ENCODE results near the gene PLXNC1.

The PLXNC1 gene

GRCh38 chr12:94200069-94200468 lies 51.7 kb downstream of the PLXNC1 start:
- in situ Hi-C loops (cut with HindIII; ENCODE audit: low sequenced_read_pairs) = no loop called here

- in situ Hi-C loops (cut with HindIII; ENCODE audit: low sequenced_read_pairs) = no loop called here
These were observed 52.3 kb downstream of the PLXNC1 start for GRCh38 chr12:94200695-94201094.

GRCh38 chr12:94202245-94203180 lies 54.1 kb downstream of the PLXNC1 start:
- in situ Hi-C loops (cut with HindIII; ENCODE audit: low sequenced_read_pairs) = no loop called here

GRCh38 chr12:94203181-94203546 lies 54.8 kb downstream of the PLXNC1 start:
- in situ Hi-C loops (cut with HindIII; ENCODE audit: low sequenced_read_pairs) = no loop called here

- in situ Hi-C loops (cut with HindIII; ENCODE audit: low sequenced_read_pairs) = no loop called here
These were observed 55.4 kb downstream of the PLXNC1 start for GRCh38 chr12:94203796-94204195.

- in situ Hi-C loops (cut with HindIII; ENCODE audit: low sequenced_read_pairs) = no loop called here
These were observed 56.3 kb downstream of the PLXNC1 start for GRCh38 chr12:94204499-94205247.

GRCh38 chr12:94205822-94206221 lies 57.4 kb downstream of the PLXNC1 start:
- in situ Hi-C loops (cut with HindIII; ENCODE audit: low sequenced_read_pairs) = no loop called here

GRCh38 chr12:94206886-94207285 lies 58.5 kb downstream of the PLXNC1 start:
- in situ Hi-C loops (cut with HindIII; ENCODE audit: low sequenced_read_pairs) = no loop called here

- in situ Hi-C loops (cut with HindIII; ENCODE audit: low sequenced_read_pairs) = no loop called here
These were observed 59.1 kb downstream of the PLXNC1 start for GRCh38 chr12:94207467-94207848.

GRCh38 chr12:94207849-94208621 lies 59.7 kb downstream of the PLXNC1 start:
- in situ Hi-C loops (cut with HindIII; ENCODE audit: low sequenced_read_pairs) = no loop called here

- in situ Hi-C loops (cut with HindIII; ENCODE audit: low sequenced_read_pairs) = no loop called here
These were observed 60.2 kb downstream of the PLXNC1 start for GRCh38 chr12:94208622-94208966.

- in situ Hi-C loops (cut with HindIII; ENCODE audit: low sequenced_read_pairs) = no loop called here
These were observed 60.9 kb downstream of the PLXNC1 start for GRCh38 chr12:94209240-94209639.

- in situ Hi-C loops (cut with HindIII; ENCODE audit: low sequenced_read_pairs) = no loop called here
These were observed 62.6 kb downstream of the PLXNC1 start for GRCh38 chr12:94211021-94211420.

GRCh38 chr12:94218233-94218632 lies 69.9 kb downstream of the PLXNC1 start:
- in situ Hi-C loops (cut with HindIII; ENCODE audit: low sequenced_read_pairs) = no loop called here

GRCh38 chr12:94219622-94220302 lies 71.4 kb downstream of the PLXNC1 start:
- in situ Hi-C loops (cut with HindIII; ENCODE audit: low sequenced_read_pairs) = no loop called here

GRCh38 chr12:94220804-94221203 lies 72.4 kb downstream of the PLXNC1 start:
- in situ Hi-C loops (cut with HindIII; ENCODE audit: low sequenced_read_pairs) = no loop called here

- in situ Hi-C loops (cut with HindIII; ENCODE audit: low sequenced_read_pairs) = no loop called here
These were observed 74.1 kb downstream of the PLXNC1 start for GRCh38 chr12:94222351-94223084.

- in situ Hi-C loops (cut with HindIII; ENCODE audit: low sequenced_read_pairs) = no loop called here
These were observed 75.5 kb downstream of the PLXNC1 start for GRCh38 chr12:94223842-94224241.

GRCh38 chr12:94225506-94225905 lies 77.1 kb downstream of the PLXNC1 start:
- in situ Hi-C loops (cut with HindIII; ENCODE audit: low sequenced_read_pairs) = no loop called here

GRCh38 chr12:94225947-94226630 lies 77.7 kb downstream of the PLXNC1 start:
- in situ Hi-C loops (cut with HindIII; ENCODE audit: low sequenced_read_pairs) = no loop called here
